Measurements from ENCODE around the gene MYH7.

The MYH7 gene

DNA sequence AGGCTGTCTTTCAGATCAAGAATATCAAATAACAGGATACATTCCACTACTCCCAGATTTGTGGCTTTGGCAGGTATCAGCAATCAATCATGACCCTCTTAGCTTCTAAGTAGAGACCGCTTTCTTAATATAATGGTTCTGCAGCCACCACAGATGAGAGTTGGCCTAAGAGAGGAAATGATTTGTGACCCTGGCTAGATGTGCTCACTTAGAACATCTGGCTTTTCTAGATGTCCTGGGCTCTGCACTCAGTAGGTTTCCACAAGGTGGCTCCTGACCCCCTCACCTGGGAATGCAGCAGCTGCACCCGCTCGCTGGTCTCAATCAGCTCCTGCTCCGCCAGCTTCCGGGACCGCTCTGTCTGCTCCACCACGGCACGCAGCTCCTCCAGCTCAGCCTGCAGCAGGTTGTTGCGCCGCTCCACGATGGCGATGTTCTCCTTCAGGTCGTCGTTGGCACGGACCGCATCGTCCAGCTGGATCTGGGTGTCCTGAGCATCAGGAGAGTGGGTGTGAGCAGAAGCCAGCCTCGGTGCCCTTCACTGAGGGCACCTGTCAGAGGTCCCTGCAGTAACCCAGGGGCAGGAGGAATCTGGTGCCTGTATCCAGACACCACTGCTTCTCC, 49.7 kb downstream of the MYH7 start:
- DNase-seq = no peak

DNA sequence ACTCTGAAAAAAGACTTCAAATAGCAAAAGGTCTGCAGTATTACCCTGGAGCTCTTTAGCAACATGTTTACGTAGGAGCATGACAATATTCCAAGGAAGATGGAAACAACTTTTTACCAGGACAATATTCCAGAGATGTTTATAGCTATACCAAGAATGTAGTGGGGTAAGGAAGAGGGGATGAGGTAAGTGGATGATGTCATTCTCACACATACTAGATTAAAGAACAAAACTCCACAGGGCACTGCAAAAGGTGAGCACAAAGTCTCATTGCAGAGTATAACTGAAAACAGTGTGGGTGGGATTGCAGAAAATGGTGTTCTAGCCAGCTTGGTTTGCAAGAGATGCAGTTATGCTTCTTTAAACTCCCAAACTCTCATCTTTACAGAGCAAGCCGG, 50.2 kb downstream of the MYH7 start:
- DNase-seq = no peak

DNA sequence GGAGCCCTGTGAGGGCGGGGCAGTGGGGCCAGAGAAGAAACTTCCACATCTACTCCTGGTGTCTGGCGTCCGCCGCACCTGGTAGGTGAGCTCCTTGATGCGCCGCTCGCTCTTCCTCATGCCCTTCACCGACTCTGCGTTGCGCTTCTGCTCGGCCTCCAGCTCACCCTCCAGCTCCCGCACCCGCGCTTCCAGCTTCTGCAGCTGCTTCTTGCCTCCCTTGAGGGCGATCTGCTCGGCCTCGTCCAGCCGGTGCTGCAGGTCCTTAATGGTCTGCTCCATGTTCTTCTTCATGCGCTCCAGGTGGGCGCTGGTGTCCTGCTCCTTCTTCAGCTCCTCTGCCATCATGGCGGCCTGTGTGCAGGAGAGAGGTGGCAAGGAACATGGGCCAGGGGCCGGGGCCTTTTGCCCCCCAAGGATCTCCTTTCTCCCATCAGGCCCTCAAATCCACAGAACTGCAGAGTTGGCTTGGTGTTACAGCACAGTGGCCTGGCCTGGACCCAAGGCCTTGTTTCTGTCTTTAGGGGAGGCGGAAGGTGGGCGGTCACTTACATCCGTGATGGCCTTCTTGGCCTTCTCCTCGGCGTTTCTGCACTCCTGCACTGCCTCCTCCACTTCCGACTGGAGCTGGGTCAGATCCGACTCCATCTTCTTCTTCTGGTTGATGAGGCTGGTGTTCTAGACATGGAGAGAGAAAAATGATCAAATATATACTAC, 50.9 kb downstream of the MYH7 start:
- DNase-seq = no peak

DNA sequence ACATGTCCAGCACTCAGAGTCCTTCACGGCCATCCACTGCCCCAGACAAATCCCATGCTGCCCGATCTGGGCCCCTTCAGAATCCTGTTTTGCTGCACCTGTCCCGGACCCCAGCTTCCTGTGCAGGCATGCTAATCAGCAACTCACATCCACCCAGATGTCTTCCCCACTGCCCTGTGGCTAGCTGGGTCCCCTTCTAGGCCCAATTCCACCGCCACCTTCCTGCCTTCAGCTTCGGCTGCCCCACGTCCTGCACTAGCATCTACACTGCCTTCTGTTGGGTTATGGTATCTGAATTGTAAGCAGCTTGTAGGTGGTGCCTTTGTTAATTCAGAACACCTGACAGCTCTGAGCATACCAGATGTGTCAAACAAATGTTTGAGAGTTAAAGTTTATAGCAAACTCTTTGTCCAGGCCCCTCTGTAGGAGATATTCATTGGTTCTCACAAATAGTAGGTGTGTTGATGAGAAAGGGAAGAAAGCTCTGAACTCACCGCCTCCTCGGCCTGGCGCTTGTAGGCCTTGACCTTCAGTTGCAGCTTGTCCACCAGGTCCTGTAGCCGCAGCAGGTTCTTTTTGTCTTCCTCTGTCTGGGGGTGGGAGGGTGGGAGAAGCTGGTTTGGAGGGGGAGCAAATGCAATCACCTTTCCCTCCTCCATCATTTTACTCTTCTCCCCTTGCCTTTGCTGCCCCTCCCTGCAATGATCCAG, 52.6 kb downstream of the MYH7 start:
- no peak for DNase-seq

DNA sequence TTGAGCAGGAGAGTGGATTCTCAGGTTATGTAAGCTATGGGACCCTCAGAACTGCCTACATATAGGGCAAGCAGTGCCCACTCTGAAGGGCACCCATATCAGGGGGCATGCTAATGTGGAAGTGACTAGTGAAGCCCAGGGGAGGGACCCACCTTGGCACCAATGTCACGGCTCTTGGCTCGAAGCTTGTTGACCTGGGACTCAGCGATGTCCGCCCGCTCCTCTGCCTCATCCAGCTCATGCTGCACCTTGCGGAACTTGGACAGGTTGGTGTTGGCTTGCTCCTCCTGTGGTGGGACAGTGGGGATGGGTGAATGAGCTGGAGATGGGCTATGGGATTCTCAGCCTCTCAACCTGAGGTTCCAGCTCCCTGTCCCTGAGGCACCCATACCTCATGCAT, 53.2 kb downstream of the MYH7 start:
- DNase-seq = no peak

DNA sequence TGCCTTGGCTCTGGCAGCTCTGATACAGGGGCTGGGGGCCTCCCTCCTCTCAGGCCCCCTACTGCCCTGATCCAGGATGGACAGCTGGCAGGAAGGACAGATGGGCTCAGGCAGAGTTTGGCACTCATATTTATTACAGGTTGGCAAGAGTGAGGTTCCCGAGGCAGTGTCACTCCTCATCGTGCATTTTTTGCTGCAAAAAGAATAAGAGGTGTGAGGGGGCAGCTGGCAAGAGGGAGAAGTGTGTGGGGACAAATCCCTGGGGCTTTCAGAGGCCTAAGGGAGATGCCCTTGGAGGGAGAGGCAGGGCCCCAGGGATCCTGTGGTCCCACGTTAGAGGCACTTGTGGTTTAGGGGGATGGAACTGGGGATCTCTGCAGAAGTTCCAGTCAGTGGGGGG, 53.6 kb downstream of the MYH7 start:
- DNase-seq = no peak

DNA sequence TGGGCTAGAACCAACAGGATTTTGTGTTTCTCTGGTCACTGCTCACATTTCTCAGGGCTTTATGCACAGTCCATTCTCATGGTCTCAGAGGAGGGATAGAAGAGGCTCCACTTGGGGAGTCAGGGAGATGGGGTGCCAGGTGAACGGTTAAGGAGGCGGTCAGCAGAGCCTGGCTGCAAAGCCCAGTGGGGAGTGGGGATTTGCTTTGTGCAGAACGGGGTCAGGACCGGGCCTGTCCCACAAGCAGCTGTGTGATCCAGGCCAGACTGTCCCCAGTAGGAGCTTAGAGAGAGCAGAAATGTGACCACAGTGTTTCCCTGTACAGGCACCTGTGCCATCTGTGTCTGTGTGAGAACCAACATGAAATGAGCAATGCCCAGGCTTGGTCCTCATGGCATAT, 54.5 kb downstream of the MYH7 start:
- DNase-seq = no peak

DNA sequence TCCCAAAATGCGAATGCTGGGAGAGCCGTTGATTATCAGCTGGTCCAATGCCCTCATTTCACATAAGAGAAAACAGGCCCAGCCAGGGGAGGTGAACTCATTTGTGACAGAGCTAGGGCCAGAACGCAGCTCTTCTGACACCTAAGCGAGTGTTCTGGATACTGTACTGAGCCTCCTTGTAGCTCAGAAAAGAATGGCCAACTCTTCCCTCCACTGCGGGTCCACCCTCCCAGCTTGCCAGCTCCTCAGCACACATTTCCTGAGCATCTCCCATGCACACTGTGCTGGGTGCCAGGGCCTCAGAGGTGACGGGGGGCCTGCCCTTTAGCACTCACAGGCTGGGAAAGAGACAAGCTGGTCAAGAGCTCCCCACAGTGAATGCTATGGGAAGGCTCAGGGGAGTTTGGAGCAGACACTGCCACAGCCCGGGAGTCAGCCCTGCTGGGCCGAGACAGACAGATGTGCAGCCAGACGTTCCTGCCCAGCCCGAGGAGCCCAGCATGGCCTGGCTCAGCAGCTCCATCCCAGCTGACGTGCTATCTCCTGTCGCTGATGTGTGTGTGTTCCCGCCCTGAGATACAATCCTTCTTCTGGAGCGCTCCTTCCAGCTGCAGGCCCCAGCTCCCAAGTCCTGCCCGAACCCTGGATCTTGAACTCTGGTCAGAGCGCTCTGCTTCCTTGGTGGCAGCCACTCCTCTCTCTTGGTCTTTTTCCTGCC, 55.1 kb downstream of the MYH7 start:
- no peak for DNase-seq

DNA sequence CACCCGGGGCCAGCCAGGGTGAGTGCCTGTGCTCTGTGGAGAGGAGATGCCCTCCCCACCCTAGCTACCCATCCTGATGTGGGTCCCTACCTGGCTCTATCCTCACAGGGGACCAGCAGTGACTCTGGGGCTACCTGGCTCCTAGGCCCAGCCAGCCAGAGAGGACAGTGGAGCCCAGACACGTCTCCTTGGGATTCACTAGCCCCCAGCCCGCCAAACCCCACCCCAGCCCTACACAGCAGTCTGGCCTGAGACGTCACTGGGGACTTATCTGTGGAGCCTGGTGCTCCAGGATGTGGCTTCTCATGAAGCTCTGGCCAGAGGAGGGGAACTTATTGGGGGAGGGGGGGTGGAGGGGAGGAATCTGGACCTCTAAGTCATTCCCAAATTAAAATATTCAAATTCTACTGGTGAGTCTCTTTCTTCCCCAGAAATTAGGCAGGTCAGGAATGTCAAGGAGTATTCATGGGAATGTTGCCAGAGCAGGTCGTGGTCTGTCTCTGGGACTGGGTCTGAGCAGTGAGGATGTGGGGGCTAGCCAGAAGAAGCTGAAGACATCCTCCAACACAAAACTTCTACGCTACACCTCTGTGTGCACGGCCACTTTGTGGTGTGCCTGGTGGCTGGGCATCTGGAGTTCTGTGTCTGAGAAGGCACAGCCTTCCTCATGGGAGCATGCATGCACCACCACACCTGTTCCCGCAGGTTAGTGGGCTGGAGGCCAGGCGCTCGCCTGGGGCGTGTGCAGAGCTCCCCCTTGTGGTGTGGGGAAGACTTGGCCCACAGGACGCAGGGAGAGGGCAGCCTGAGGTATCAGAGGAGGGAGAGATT, 55.9 kb downstream of the MYH7 start:
- peak; percentile 59 for DNase-seq

DNA sequence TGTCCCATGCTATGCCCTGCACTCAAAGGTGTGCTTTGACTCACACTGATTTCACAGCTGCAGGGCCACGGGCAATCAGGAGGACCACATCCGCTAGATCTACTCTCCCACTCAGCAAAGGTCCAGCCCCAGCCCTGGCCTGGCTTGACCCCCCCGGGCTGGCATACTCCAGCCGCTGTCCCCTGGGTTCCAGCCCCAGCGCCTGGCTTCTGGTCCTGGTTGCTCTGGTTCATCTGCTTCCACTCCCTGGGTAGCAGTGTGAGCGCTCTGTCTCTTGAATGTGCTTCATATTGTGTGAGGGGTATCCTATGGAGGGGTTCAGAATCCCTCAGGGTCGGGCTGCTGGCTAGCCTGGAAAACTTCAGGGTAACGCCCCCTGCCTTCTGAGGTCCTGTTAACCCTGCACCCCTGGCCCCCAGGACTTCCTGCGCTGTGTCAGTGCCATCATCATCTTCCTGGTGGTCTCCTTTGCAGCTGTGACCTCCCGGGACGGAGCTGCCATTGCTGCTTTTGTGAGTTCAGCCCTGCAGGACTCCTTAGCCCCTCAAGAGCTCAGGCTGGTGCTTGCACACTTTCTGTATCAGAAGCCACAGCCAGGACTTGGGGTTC, 56.7 kb downstream of the MYH7 start:
- DNase-seq = no peak

DNA sequence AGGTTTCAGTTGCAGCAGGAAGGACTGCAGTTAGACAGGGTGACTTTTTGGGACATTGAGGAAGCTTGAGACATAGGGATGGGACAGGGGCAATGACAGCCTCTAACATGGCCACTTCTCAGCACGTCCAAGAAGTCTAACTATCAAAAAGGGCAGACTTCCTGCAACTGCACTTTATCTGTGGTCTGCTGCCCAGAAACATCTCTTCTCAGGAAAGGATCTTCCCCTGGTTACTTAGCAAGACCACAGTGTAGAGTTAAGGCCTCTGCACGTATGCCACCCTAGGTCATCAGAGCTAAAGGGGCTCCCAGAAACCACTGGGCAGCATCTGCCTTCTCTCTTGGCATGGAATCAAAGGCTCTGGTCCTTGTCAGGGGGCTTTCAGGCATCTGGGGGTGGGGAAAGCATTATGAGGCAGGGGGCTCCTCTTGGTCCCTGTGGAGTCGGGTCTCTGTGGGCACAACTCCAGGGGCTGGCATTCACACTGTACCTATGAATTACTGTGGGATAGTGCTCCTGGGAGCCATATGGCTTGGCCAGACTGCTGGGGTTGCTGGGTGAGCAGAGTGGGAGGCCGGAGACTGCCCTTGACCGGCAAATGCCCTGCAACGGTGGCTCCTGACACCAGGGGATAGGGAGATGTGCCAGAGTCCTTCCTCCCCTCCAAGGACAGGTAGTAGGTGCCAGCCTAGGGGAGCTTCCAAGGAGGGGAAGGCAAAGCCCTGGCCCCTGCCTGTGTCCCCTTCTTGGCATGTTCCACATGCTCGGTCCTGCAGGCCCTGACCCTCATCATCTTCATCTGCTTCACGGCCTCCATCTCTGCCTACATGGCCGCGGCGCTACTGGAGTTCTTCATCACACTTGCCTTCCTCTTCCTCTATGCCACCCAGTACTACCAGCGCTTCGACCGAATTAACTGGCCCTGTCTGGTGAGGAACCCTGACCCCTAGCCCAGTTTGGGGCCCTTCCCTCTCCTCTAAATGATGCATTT, 57.6 kb downstream of the MYH7 start:
- DNase-seq = no peak

DNA sequence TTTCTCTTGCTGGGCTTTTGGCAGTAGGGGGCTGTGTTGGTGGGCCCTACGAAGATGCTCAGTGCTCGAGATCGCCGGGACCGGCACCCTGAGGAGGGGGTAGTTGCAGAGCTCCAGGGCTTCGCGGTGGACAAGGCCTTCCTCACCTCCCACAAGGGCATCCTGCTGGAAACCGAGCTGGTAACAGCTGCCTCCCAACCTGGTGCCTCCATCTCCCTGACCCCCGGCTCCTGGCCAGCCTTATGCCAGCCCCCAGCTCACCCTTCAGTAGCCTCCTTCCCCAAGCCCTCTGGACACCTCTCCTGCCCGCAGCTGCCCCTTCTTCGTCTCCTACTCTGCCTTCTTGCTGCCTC, 58.3 kb downstream of the MYH7 start:
- DNase-seq = no peak

DNA sequence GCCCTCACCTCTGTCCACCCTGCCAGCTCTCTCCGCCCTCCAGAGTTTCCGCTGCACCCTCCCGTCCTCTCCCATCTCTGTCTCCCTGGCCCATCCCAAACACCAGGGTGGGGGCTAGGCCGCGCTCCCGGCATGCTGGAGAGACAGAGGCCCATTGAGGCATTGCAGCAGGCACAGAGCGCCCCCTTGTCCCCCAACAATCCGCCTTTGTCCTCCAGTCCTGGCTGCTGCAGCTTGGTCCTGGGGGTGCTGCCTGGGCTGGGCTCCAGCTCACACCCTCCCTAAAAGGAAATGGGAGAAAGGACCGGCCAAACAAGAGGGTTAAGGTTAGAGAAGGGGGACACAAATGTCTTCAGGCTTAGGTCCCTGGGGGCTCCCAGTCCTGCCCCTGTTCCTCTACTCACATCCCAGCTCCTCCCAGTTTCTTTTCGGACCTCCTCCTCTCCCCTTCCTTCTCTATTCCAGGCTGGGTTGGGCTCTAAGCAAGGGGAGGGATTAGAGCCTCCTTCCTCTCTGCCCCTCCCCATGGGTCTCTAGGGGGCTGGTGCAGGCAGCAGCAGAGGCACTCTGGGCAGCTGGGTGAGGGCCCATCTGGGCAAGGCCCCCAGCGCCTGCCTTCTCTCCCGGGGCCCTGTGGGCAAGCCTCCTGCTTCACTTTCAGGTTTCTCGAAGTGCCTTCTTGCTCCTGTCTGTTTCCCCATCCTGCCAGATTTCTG, 58.8 kb downstream of the MYH7 start, which contains the start of gene CMTM5:
TSS of gene CMTM5 (plus strand) at position 565 of the 716 bp plus-strand sequence. CDS start 206 bp downstream, outside the sequence.
- no peak for DNase-seq

DNA sequence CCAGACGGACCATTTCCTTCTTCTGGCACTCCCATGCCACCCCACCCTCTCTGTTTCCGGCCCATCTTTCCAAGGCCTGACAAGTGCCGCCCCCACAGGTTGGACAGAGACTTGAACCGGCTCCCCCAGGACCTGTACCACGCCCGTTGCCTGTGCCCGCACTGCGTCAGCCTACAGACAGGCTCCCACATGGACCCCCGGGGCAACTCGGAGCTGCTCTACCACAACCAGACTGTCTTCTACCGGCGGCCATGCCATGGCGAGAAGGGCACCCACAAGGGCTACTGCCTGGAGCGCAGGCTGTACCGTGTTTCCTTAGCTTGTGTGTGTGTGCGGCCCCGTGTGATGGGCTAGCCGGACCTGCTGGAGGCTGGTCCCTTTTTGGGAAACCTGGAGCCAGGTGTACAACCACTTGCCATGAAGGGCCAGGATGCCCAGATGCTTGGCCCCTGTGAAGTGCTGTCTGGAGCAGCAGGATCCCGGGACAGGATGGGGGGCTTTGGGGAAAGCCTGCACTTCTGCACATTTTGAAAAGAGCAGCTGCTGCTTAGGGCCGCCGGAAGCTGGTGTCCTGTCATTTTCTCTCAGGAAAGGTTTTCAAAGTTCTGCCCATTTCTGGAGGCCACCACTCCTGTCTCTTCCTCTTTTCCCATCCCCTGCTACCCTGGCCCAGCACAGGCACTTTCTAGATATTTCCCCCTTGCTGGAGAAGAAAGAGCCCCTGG, 59.8 kb downstream of the MYH7 start:
- no peak for DNase-seq

DNA sequence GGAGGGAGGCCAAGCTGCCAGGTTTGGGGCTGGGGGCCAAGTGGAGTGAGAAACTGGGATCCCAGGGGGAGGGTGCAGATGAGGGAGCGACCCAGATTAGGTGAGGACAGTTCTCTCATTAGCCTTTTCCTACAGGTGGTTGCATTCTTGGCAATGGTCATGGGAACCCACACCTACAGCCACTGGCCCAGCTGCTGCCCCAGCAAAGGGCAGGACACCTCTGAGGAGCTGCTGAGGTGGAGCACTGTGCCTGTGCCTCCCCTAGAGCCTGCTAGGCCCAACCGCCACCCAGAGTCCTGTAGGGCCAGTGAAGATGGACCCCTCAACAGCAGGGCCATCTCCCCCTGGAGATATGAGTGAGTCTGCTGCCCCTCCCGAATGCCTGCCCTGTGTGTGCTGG, 62.4 kb downstream of the MYH7 start:
- DNase-seq = no peak

DNA sequence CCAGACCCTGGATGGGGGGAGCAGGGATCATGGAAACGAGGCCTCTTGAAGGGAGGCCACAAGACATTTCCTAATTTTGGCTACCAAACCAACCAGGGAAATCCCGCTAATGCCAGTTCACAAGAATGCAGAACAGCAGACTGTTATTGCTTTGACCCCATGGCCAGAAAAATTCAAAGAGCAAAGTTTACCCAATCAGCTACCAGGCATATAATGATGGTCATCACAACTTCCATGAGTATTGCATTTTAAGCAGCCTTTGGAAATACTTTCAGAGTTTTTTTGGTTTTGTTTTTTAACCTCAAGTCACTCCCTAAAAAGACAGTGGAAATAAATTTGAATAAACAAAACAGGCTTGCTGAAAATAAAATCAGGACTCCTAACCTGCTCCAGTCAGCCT, 63.0 kb downstream of the MYH7 start, which contains the start of gene IL25:
TSS of gene IL25 (plus strand) at position 301 of the 400 bp plus-strand sequence.
- no peak for DNase-seq

DNA sequence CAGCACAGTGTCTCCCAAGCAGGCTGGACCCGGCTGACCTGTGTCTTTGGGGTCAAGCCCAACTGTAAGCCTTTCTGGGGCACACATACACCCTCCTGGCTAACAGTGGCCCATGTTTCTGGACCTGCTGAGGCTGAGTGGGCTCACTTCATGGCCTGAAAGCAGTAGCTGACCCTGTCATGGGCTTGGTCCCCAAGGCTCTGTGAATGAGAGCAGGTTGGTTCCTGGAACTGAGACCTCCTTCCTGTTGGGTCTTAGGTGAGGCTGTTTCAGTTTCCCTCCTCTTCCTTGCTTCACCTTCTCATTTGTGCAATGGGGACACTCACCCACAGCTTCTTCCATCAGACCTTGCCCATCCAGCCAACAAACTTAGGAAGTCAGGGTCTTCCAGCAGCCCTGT, 63.6 kb downstream of the MYH7 start:
- DNase-seq = no peak

DNA sequence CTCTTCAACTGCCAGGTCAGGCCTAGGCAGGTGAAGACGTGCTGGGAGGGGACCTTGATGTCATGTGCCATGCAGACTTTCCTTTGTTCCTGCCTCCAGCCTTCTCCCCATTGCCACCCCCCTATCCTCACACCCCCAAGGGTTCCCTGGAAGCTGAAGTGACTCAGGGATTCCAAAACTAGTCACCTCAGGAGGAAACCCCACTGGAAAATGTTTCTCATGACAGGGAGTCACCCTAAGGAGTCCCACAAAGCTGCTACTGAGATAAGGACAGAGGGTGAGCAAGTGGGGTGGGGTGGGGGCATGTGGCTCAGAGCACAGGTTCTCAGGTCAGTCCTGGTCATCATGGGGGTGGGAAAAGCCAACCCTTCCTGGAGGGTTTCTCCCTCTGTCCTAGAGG, 65.2 kb downstream of the MYH7 start:
- no peak for DNase-seq

DNA sequence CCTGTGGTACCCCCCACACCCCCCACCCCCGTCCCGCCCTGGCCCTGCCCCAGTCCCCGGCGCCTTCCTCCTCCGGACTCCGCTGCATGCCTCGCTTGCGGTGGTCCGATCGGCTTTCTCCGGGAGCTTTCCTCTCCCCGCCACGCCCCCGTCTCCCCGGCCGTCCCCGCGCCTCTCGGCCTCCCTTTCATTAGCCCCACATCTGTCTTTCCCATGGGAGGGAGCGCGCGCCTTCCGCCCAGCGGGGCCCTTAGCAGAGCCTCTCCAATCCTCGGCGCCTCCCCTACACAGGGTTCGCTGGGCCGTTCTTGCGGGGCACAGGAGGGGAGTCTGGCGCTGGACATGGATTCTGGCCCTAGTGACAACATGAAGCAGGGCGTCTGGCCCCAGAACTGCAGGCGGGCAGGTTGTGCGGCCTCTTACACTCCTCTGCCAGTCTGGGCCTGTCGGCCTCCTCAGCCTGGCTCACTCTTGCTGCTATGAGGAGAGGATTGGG, 69.0 kb downstream of the MYH7 start:
- no peak for DNase-seq
